Measurements from ENCODE around the gene LRRTM1.

LRRTM1 gene

DNA sequence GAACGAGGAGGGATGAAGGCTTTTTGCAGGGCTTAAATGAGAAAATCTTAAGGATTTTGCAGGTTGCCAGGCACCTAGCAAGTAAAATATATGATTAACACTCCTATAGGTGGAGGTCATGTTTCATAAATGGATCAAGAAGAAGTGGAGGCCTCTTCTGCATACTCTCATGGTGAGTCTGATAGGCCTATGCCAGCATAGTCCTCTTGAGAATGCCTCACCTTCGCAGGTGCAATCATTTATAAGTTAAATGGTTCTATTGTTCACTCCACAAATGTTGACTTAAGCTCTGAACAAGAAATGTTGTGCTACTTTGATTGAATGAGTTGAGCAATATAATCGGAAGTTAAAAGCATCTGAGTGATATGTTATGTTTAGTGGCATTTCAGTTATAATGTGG, 12.1 kb downstream of the LRRTM1 start:
- DNase-seq = no peak
- H3K79me2 ChIP-seq (ENCODE audit: insufficient read depth, low read length) = no peaks in the 10 kb centered on the region
- no peaks in the 10 kb centered on the region for H3K27me3 ChIP-seq (ENCODE audit: insufficient read depth, low read length, poor library complexity)
- no peak for ATAC-seq (ENCODE audit: insufficient read depth, low read depth)
- no peaks in the 10 kb centered on the region for H3K9me3 ChIP-seq (ENCODE audit: insufficient read depth, low read length, severe bottlenecking)
- H3K4me3 ChIP-seq (ENCODE audit: low read depth in 1 of 2, low read length in 2 of 2) = no peak overlapping the region
- no peak overlapping the region for H3K4me2 ChIP-seq (ENCODE audit: insufficient read depth, low read length)
- H4K20me1 ChIP-seq (ENCODE audit: insufficient read depth, low read length) = no peaks in the 10 kb centered on the region
- no peak overlapping the region for H2AFZ ChIP-seq (ENCODE audit: low read depth, low read length)
- H3K27ac ChIP-seq (ENCODE audit: low read length) = no peak overlapping the region
- no peak overlapping the region for H3K9ac ChIP-seq (ENCODE audit: low read depth, low read length)
- no peaks in the 10 kb centered on the region for H3K4me1 ChIP-seq (ENCODE audit: insufficient read depth, low read length)
- H3K36me3 ChIP-seq (ENCODE audit: insufficient read depth, low read length) = no peaks in the 10 kb centered on the region
- TF ChIP-seq EZH2 (IDR thresholded peaks at IDR 0.05; ENCODE audit: borderline replicate concordance, low read depth, low read length, severe bottlenecking) = no peak
- TF ChIP-seq, protein P1, sequence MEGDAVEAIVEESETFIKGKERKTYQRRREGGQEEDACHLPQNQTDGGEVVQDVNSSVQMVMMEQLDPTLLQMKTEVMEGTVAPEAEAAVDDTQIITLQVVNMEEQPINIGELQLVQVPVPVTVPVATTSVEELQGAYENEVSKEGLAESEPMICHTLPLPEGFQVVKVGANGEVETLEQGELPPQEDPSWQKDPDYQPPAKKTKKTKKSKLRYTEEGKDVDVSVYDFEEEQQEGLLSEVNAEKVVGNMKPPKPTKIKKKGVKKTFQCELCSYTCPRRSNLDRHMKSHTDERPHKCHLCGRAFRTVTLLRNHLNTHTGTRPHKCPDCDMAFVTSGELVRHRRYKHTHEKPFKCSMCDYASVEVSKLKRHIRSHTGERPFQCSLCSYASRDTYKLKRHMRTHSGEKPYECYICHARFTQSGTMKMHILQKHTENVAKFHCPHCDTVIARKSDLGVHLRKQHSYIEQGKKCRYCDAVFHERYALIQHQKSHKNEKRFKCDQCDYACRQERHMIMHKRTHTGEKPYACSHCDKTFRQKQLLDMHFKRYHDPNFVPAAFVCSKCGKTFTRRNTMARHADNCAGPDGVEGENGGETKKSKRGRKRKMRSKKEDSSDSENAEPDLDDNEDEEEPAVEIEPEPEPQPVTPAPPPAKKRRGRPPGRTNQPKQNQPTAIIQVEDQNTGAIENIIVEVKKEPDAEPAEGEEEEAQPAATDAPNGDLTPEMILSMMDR (IDR thresholded peaks at IDR 0.05; ENCODE audit: borderline replicate concordance, extremely low read depth, low read length, poor library complexity, severe bottlenecking) = no peak

DNA sequence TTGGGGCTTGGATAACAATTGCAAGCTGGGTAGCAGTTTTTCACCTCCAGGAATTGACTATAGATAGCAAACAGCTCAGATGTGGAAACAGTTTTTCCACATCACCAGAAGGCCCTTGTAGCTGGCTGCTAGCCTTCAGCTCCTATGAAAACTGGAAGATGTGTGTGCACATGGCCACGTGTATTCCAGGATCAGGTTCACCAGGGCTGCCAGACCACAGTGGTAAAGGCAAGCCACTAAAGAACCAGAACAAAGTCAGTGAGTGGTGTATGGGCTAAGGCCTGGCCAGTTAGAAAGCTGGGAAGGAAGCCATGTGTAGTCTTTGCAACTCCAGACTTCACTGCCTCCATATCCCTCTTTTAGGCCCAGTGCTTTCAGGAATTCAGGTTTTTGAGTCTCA, 12.9 kb downstream of the LRRTM1 start:
- Histone ChIP-seq H3K79me2 (ENCODE audit: insufficient read depth, low read length) (no peaks in the 10 kb centered on the region), H3K36me3 (ENCODE audit: insufficient read depth, low read length) (no peaks in the 10 kb centered on the region), H3K4me3 (ENCODE audit: low read depth in 1 of 2, low read length in 2 of 2) (no peak overlapping the region), H3K27ac (ENCODE audit: low read length) (no peak overlapping the region), H3K27me3 (ENCODE audit: insufficient read depth, low read length, poor library complexity) (no peaks in the 10 kb centered on the region), H2AFZ (ENCODE audit: low read depth, low read length) (no peak overlapping the region), H3K9ac (ENCODE audit: low read depth, low read length) (no peak overlapping the region), H3K4me1 (ENCODE audit: insufficient read depth, low read length) (no peaks in the 10 kb centered on the region), H4K20me1 (ENCODE audit: insufficient read depth, low read length) (no peaks in the 10 kb centered on the region), H3K4me2 (ENCODE audit: insufficient read depth, low read length) (no peak overlapping the region), H3K9me3 (ENCODE audit: insufficient read depth, low read length, severe bottlenecking) (no peaks in the 10 kb centered on the region)
- ATAC-seq (ENCODE audit: insufficient read depth, low read depth) = no peak
- DNase-seq = no peak
- TF ChIP-seq, protein P1 (IDR thresholded peaks at IDR 0.05; ENCODE audit: borderline replicate concordance, extremely low read depth, low read length, poor library complexity, severe bottlenecking) = no peak
- TF ChIP-seq EZH2 (IDR thresholded peaks at IDR 0.05; ENCODE audit: borderline replicate concordance, low read depth, low read length, severe bottlenecking) = no peak

DNA sequence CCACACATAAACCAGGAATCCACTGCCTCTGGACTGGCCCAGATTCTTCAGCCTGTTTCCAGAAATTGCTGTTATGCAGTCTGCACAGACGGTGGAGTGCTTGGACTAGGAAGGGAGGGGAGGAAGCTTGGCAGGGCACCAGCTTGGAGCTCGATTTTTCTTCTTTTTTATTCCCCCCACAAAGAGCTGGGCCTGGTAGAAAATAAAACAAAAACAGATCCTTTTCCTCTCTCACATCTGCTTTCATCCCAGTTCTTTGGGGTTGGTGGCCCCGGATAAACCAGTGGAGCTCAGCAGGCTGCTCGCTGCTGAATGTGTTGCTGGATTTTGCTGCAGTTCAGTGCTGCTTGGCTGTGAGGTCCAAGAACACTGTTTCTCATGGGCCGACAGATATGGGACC, 16.0 kb downstream of the LRRTM1 start:
- Histone ChIP-seq H3K36me3 (ENCODE audit: insufficient read depth, low read length) (no peaks in the 10 kb centered on the region), H3K4me1 (ENCODE audit: insufficient read depth, low read length) (no peaks in the 10 kb centered on the region), H3K27me3 (ENCODE audit: insufficient read depth, low read length, poor library complexity) (no peaks in the 10 kb centered on the region), H3K4me2 (ENCODE audit: insufficient read depth, low read length) (no peak overlapping the region), H3K27ac (ENCODE audit: low read length) (no peak overlapping the region), H3K9me3 (ENCODE audit: insufficient read depth, low read length, severe bottlenecking) (no peaks in the 10 kb centered on the region), H3K9ac (ENCODE audit: low read depth, low read length) (no peak overlapping the region), H3K4me3 (ENCODE audit: low read depth in 1 of 2, low read length in 2 of 2) (no peak overlapping the region), H4K20me1 (ENCODE audit: insufficient read depth, low read length) (no peaks in the 10 kb centered on the region), H3K79me2 (ENCODE audit: insufficient read depth, low read length) (no peaks in the 10 kb centered on the region), H2AFZ (ENCODE audit: low read depth, low read length) (no peak overlapping the region)
- TF ChIP-seq, protein P1 (IDR thresholded peaks at IDR 0.05; ENCODE audit: borderline replicate concordance, extremely low read depth, low read length, poor library complexity, severe bottlenecking) = no peak
- TF ChIP-seq EZH2 (IDR thresholded peaks at IDR 0.05; ENCODE audit: borderline replicate concordance, low read depth, low read length, severe bottlenecking) = no peak
- ATAC-seq (ENCODE audit: insufficient read depth, low read depth) (no peak), DNase-seq (no peak)

DNA sequence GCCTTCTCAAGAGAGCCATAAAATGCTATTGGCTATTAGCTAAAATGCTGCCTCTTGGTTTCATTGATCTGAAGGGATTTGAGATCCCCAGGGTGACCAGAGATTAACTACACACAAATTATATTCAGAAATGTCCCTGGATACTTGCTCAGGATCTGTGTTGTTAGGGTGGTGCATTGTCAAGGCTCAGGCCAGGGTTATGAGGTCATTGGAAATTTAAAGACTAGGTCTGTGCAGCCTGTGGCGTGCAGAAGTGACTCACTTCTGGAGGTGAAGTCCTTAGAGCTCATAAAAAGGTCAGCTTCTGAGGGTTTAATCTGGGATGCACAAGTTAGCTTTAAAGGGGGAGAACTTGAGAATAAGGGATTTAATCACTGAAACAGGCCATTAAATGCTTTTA, 23.5 kb downstream of the LRRTM1 start:
- Histone ChIP-seq H2AFZ (ENCODE audit: low read depth, low read length) (no peak overlapping the region; the same call in 1 of the 2 replicates), H3K79me2 (ENCODE audit: insufficient read depth, low read length) (no peaks in the 10 kb centered on the region), H3K4me2 (ENCODE audit: insufficient read depth, low read length) (no peak overlapping the region), H3K4me1 (ENCODE audit: insufficient read depth, low read length) (no peaks in the 10 kb centered on the region), H3K4me3 (ENCODE audit: low read depth in 1 of 2, low read length in 2 of 2) (no peak overlapping the region), H3K36me3 (ENCODE audit: insufficient read depth, low read length) (no peaks in the 10 kb centered on the region), H3K9ac (ENCODE audit: low read depth, low read length) (no peak overlapping the region), H3K27ac (ENCODE audit: low read length) (no peak overlapping the region), H4K20me1 (ENCODE audit: insufficient read depth, low read length) (no peaks in the 10 kb centered on the region), H3K27me3 (ENCODE audit: insufficient read depth, low read length, poor library complexity) (no peaks in the 10 kb centered on the region), H3K9me3 (ENCODE audit: insufficient read depth, low read length, severe bottlenecking) (no peaks in the 10 kb centered on the region)
- no peak for ATAC-seq (ENCODE audit: insufficient read depth, low read depth)
- TF ChIP-seq EZH2 (IDR thresholded peaks at IDR 0.05; ENCODE audit: borderline replicate concordance, low read depth, low read length, severe bottlenecking) = no peak
- TF ChIP-seq, protein P1 (IDR thresholded peaks at IDR 0.05; ENCODE audit: borderline replicate concordance, extremely low read depth, low read length, poor library complexity, severe bottlenecking) = no peak
- DNase-seq = no peak

All from DND-41 (cell line).